Measurements from ENCODE around the gene FASN. TPM values are rescaled to one million over a fixed set of nuclear protein-coding genes. Genes with fewer than 3 reads are reported as not detected.

The FASN gene
- total and polyA plus RNA-seq, 2 of the 13 experiments (the other 11 are each of a cell fraction or from before 2014, with no cell fraction given), result 51.7 to 101 TPM

GRCh38 chr17:82064433-82065192 is 33.4 kb downstream of the FASN start (continued):
- TF ChIP-seq ZNF142 (CRISPR knock-in tag; IDR thresholded peaks at IDR 0.05), result no peak; the same call in 1 of the 2 replicates
- TF ChIP-seq EHMT2 (IDR thresholded peaks at IDR 0.05; ENCODE audit: borderline replicate concordance, low read depth, low read length), result no peak
- no peak for TF ChIP-seq ZNF30 (CRISPR knock-in tag; IDR thresholded peaks at IDR 0.05)
- no peak for TF ChIP-seq BRF2 (CRISPR knock-in tag; IDR thresholded peaks at IDR 0.05)
- TF ChIP-seq ZNF782 (CRISPR knock-in tag; IDR thresholded peaks at IDR 0.05; ENCODE audit: borderline replicate concordance), result 0 out of 2 replicates have a peak, but pooled peaks have one; percentile 28
- no peak for TF ChIP-seq REL (CRISPR knock-in tag; conservative IDR thresholded peaks at IDR 0.05)
- no peak for TF ChIP-seq BCL3 (CRISPR knock-in tag; IDR thresholded peaks at IDR 0.05)
- no peak for TF ChIP-seq GTF2F1 (IDR thresholded peaks at IDR 0.05; ENCODE audit: low read length)
- no peak for TF ChIP-seq SIX4 (CRISPR knock-in tag; IDR thresholded peaks at IDR 0.05)
- TF ChIP-seq ZHX1 (CRISPR knock-in tag; IDR thresholded peaks at IDR 0.05; ENCODE audit: low read depth), result no peak
- TF ChIP-seq ZNF737 (CRISPR knock-in tag; IDR thresholded peaks at IDR 0.05; ENCODE audit: borderline replicate concordance), result 0 out of 2 replicates have a peak, but pooled peaks have one; percentile 43
- TF ChIP-seq CENPBD1 (CRISPR knock-in tag; IDR thresholded peaks at IDR 0.05; ENCODE audit: borderline replicate concordance, low read depth), result no peak
- TF ChIP-seq KDM3A (CRISPR knock-in tag; IDR thresholded peaks at IDR 0.05; ENCODE audit: low read depth), result no peak
- TF ChIP-seq SRY (CRISPR knock-in tag; IDR thresholded peaks at IDR 0.05), result 0 out of 2 replicates have a peak, but pooled peaks have one; percentile 26
- 0 out of 2 replicates have a peak, but pooled peaks have one; percentile 9 for TF ChIP-seq NFE2L1 (CRISPR knock-in tag; IDR thresholded peaks at IDR 0.05; ENCODE audit: borderline replicate concordance)
- TF ChIP-seq ZNF720 (CRISPR knock-in tag; IDR thresholded peaks at IDR 0.05), result no peak
- TF ChIP-seq SRSF1 (optimal IDR thresholded peaks at IDR 0.05; ENCODE audit: low read depth, low read length), result no peak

Measured in HepG2 (cell line).